ENCODE data around the gene NUB1.
"Not testable (repeated sequence)": the region's sequence is repeated elsewhere in the genome, so short reads cannot be mapped to it uniquely, and the experiment has no call there.

Gene NUB1, protein sequence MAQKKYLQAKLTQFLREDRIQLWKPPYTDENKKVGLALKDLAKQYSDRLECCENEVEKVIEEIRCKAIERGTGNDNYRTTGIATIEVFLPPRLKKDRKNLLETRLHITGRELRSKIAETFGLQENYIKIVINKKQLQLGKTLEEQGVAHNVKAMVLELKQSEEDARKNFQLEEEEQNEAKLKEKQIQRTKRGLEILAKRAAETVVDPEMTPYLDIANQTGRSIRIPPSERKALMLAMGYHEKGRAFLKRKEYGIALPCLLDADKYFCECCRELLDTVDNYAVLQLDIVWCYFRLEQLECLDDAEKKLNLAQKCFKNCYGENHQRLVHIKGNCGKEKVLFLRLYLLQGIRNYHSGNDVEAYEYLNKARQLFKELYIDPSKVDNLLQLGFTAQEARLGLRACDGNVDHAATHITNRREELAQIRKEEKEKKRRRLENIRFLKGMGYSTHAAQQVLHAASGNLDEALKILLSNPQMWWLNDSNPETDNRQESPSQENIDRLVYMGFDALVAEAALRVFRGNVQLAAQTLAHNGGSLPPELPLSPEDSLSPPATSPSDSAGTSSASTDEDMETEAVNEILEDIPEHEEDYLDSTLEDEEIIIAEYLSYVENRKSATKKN

DNA sequence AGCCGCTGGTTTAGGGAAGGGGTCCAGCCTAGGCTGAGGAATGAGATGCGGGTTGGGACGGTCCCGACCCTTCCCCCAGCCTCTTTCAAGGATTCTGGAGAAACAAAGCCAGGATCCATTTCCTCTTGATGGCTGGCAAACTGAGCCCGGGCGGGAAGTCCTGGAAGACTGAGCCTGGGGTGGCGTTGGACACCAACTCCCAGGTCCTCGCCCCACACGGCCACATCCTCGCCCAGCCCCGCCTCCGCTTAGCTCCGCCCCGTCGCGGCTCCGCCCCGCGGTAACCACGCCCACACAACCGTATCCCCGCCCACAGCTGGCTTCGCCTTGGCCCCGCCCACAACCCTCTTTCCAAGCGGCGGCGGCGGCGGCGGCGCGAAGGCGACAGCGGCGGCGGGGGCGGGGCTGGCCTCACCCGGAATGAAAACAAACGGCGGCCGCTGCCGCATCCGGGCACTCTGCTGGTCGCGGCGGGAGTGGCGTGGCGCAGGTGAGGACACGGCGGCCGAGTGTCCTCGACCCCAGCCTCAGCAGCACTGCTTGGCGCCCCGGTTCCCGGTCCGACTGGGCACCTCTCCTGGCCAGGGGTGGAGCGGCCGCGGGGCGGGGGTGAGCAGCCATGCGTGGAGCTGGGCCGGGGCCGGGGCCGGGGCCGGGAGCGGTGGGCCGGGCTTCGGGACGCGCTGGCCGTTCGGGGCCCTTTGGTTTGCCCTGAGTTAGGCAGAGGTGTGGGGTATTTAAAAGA, at the start of gene NUB1:
TSS of gene NUB1 (plus strand) at position 456 of the 745 bp plus-strand sequence. CDS start 3,538 bp downstream, outside the sequence.
- DNase-seq, result peak; percentile 82 to 94 (median 89)

DNA sequence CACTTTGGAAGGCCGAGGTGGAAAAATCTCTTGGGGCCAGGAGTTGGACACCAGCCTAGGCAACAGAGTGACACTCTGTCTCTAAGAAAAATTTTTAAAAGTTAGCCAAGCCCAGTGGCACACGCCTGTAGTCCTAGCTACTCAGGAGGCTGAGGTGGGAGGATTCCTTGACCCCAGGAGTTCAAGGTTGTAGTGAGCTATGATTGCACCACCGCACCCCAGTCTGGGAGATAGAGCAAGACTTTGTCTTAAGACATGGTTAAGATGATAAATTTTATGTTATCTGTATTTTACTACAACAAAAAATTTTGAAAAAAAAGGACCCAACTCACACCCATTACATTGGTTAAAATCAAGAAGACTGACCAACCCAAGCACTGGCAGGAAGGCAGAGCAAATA, 48.8 kb upstream of the NUB1 start:
- DNase-seq, result no peak

DNA sequence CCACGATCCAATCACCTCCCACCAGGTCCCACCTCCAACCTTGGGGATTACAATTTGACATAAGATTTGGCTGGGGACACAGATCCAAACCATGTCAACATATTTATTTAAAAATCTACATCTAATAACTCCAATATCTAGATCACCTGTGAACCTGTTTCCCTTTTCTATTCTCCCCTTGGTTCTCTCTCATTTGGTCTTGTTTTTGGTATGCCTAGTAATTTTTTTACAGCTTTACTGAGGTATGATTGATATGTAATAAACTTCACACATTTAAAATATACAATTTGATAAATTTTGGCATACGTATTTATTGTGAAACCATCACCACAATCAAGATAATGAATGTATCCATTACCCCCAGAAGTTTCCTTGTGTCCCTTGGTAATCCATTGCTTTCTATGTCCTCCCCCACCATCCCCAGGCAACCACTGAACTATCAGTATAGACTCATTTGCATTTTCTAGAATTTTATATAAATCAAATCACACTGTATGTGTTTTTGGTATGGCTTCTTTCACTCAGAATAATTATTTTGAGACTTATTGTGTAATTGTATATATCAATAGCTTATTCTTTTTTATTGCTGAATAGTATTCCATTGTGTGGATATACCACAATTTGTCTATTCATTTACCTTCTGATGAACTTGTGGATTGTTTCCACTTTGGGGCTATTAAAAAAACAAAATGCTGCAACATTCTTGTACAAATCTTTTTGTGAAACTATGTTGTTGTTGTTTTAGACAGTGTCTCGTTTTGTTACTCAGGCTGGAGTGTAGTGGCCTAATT, 45.2 kb upstream of the NUB1 start:
- no peak for DNase-seq

DNA sequence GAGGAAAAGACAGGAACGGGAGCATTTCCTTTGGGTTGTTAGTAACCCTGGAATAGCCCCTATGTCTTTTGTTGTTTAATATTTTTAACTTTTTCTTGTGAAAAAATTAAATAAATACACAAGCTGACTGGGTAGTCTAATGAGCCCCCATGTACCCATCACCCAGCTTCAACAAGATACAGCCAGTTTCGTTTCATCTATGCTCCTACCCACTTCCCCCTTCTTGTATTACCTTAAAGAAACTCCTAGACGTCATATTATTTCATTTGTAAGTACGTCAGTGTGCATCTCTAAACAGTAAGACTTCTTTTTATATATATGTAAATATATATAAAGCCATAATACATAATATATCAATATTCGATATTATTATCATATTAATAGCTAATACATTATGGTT, 42.8 kb upstream of the NUB1 start:
- DNase-seq, result no peak

DNA sequence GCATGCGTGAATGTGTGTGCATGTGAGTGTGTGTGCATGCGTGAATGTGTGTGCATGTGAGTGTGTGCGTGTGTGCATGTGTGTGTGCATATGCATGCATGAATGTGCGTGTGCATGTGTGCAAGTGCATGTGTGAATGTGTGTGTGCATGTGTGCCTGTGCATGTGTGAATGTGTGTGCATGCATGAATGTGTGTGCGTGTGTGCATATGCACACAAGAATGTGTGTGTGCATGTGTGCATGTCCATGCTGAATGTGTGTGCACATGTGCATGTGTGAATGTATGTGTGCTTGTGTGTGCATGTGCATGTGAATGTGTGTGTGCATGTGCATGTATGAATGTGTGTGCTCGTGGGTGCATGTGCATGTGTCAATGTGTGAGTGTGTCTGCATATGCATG, 42.1 kb upstream of the NUB1 start:
- DNase-seq, result no peak

DNA sequence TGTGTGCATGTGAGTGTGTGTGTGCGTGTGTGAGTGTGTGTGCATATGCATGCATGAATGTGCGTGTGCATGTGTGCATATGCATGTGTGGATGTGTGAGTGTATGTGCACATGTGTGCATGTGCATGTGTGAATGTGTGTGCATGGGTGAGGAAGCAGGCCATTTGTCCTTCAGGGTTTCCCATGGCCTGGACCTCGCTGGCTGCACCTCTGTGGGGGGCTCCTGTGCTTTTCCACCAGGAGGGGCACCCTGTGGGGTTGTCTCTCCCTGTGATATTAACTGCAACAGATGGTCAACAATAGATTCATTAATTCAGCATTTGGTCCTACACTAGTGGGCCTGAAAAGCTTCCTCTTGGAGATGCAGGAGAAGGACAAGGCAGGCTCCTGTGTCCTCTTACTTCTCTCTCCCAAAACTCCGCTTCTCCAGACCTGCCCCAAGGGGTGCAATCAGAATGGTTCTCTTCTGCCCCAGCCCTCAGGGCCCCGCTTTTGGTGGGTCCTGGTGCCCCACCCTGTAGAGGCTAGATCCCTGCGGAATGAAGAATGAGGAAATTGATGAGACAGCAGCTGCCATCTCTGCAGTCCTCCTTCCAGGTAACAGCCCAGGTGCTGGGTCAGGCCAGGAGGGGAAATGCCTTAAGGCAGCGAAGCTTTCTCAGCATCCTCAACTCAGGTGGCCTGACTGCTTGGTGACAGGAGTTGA, 41.5 kb upstream of the NUB1 start:
- no peak for DNase-seq

DNA sequence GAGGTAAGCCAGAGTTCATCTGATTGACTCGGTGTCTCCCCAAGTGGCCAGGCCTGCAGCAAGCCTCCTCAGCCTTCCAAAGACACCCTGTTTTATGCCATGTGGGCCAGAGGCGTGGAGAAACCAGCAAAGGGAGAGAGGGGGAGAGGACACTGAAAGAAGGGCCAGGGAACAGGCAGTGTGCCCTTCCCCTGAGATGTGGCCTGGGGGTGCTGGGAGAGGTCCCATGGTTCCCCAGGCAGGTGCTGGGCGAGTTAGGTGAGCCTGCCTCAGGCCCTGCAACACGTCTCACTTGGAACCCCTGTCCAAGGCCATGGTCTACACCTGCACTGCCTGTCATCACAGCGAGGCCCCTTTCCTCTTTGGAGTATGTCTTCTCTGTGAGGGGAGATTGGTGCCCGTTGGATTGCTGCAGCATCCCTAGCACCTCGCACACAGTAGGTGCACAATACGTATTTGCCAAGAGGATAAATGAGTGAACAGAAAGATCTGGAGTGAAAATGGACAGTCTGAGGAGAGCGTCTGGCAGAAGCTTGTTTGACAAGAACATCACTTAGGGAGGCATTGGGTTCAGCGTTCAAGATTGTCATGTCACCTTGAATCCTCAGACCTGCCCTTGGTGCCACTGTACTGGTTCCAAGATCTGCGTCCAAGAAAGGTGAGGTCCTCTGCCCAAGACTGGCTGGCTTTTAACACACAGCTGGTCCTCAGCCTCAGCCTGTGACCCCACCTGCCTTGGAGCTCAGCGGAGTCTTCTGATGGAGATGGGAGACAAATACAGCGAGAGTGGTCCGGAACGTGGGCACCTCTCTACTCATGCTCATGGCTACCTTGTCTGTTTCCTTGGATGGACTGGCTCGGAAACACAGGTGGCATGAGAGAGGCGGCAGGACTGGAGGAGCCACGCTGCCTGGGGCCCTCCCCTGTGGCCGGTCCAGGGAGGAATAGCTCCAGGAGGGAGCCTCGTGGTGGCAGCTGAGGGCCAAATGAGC, 39.8 kb upstream of the NUB1 start:
- DNase-seq, result no peak

DNA sequence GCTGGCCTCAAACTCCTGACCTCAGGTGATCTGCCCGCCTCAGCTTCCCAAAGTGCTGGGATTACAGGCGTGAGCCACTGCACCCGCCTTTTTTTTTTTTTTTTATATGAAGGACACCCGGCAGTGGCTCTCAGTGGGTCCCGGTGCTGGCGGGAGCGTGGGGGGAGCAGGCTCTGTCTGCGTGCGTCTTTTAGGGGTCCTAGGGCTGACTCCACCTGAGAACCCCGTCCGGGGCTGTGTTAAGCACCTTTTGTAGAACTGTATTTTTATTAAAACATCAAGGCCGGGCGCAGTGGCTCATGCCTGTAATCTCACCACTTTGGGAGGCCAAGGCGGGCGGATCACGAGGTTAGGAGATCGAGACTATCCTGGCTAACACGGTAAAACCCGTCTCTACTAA, 37.4 kb upstream of the NUB1 start:
- DNase-seq, result not testable (repeated sequence)

DNA sequence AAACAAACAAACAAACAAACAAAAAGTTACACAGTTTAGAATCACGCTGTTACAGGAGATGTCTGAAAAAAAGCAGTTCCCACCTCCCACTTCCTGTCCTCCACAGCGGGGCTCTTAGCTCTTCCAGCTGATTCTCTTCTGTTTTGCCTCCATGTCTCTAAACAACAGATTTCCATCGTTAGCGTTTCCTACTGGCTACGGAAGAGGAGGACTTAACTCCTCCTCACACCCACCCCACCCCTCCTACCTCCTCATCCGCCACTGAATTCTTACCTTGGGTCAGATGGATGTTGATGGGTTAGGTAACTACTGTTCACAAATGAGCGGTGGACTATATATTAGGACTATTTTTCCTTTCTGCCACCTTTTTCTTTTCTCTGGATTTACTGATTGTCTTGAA, 36.8 kb upstream of the NUB1 start:
- DNase-seq, result no peak

DNA sequence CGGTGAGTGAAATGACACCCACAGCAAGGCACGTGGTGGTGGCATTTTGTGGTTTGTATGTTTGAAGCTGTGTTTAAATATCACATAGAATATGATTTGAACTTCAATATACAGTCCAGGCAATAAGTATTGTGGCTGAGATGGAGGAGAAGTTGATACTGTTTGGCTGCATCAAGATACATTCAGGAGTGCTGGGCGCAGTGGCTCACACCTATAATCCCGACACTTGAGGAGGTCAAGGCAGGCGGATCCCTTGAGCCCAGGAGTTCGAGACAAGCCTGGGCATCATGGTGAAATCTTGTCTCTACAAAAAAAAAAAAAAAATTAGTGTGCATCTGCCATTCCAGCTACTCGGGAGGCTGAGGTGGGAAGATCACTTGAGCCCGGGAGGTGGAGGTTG, 35.2 kb upstream of the NUB1 start:
- no peak for DNase-seq

DNA sequence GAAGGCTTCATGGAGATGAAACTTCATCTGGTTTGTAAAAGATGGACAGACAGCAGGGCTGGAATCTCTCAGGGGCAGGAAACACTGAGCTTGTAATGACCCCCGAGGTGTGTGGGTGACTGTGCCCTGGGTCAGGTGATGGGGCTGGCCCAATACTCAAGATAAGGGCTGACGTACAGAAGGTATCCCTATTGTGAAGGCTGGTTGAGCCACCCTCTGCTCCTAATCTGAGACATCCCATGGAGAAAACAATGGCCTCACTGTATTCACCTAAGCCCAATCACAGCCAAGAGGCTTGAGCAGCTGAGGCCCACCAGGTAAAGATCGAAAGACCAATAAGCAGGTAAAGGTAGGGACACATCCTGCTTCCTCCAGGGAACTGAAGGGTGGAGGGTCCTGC, 34.8 kb upstream of the NUB1 start:
- no peak for DNase-seq

DNA sequence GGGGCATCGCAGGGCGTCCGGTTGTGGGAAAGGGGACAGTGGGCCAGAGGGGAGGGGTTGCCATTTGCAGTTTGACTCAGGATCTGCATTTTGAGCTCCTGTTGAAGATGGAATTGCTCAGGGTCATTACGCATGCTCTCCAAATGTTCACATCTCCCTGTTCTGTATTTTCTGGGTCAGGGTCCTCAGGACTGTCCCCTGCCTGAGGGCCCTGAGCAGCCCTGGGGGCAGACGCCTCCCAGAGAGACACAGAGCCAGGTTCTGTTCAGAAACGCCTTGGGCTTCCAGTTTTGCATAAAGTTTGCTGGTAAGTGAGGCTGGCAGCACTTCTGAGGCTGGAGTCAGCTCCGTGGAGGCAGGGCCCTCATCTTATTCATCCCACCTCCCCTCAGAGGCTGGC, 34.1 kb upstream of the NUB1 start:
- DNase-seq, result no peak

DNA sequence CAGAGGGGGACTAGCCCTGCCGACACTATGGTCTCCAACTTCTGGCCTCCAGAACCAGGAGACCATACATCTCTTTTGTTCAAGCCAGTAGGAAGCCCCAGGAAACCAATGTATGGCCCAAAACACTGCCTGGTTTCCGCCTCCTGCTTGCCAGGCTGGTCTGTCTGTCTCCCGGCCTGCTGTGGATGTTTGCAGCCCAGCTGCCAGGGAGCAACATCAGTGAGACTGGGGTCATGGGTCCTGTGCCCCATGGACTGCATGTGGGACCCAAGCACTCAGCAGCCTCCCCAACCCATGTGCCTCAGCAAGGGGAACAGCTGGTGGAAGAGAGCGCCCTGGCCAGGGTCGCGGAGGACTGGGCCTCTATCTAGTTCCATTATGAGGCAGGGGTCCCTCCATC, 33.4 kb upstream of the NUB1 start:
- no peak for DNase-seq

DNA sequence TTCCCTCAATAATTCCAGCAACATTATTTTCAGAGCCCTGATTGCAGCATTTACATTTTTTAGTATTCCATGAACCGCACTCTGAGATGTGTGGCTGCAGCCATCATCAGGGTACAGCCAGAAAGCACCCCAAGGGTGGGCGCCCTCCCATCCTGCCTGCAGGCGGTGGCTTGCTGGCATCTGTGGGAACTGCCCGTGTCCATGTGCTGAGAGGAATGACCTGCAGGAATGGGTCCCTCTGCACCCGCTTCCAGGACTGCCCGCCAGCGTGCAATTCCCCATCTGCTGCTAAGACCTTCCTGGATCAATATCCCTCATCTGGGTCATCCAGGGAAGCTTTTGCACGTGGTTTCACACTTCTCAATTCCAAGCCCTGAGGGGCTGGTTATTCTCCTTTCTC, 32.8 kb upstream of the NUB1 start:
- DNase-seq, result no peak

DNA sequence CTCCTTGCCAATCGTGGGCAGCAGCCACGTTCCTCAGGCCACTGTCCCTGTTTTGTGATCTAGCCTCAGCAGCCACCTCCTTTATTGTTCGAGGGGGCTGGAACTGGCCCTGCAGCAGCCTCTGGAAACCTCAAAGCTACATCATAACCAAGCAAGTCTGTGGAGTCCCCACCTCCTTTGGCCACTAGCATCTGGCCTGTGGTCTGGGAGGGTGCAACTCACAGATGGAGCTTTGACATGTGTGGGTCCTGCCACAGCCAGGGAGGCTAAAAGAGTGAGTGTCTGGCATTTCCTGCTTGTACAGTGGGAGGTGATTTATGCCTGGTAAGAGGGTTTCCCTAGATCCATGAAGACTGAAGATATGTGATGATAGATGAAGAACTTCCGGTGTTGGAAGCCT, 32.3 kb upstream of the NUB1 start:
- DNase-seq, result no peak

DNA sequence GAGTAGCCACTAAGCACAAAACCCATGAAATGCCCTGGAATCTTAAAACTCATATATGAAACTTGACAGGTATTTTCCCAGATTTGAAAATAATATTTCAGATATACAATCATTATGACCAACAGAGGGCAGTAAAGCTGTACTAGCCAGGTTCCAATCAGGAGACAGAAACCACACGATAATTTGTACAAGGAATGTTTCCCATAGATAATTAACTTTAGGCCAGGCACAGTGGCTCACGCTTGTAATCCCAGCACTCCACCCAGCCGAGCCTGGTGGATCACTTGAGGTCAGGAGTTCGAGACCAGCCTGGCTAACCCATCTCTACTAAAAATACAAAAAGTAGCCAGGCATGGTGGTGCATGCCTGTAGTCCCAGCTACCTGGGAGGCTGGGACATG, 31.0 kb upstream of the NUB1 start:
- no peak for DNase-seq

DNA sequence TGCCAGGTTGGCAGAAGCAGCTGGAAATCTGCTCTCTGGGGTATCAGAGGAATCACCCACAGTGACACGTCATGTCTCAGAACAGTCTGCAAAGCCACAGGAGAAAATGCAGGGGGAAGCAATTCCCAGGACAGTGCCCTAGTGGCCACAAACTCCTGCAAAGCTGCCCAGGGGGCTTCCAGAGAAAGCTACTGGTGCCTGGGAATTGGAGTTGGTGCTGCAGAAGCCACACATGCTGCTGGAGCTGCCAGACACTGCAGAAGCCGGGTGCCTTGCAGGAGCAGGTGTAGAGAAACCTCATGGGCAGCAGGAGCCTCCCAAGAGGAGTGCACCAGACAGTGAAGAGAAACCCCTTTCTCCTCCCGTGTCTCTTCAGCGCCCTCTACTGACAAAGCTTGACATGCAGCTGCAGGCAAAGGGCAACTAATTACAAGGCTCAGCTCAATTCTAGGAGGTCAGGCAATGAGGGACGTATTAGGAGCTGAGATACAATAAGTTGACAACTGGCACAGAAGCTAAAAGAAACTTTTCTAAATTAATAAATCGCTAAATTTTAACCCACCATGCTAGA, 30.2 kb upstream of the NUB1 start:
- DNase-seq, result no peak

DNA sequence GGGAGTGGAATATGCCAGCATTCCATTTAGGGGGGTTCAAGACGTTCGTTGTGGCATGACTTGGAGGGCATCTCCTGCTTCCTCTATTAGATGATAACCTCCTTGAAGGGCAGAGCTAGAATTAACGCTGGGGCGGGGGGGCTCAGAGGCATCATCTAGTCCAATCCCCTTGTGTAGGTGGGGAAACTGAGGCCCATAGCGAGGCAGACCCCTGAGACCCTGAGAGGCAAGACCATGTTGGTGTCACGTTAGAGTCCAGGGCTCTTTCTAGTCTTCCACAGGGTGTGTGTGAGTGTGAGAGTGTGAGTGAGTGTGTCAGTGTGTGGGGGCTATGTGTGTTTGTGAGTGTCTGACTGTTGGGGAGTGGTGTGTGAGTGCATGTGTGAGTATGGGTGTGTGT, 29.3 kb upstream of the NUB1 start:
- DNase-seq, result no peak

DNA sequence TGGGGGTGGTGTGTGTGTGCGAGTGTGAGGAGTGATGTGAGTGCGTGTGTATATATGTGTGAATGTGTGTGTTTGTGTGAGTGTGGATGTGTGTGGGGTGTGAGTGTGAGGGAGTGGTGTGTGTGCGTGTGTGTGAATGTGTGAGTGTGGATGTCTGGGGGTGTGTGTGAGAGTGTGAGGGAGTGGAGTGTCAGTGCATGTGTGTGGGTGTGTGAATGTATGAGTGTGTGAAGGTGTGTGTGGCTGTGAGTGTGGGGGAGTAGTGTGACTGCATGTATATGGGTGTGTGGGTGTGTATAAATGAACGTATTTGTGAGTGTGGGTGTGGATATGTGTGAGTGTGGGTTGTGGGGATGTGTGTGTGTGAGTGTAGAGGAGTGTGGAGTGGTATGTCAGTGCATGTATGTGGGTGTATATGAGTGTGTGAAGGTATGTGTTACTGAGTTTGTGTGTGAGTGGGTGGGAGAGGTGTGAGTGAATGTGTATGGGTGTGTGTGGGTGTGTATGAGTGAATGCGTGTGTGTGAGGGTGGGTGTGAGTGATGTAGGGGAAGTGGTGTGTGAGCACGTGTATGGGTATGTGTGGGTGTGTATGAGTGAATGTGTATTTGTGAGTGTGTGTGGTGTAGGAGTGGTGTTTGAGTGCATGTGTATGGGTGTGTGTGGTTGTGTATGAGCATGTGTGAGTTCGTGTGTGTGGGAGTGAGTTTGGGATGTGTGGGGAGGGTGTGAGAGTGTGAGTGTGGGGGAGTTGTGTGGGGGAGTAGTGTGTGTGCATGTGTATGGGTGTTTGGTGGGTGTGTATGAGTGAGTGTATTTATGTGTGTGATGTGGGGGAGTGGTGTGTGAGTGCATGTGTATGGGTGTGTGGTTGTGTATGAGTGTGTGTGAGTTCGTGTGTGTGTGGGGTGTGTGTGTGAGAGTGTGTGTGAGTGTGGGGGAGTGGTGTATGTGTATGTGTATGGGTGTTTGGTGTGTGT, 28.5 kb upstream of the NUB1 start:
- no peak for DNase-seq

DNA sequence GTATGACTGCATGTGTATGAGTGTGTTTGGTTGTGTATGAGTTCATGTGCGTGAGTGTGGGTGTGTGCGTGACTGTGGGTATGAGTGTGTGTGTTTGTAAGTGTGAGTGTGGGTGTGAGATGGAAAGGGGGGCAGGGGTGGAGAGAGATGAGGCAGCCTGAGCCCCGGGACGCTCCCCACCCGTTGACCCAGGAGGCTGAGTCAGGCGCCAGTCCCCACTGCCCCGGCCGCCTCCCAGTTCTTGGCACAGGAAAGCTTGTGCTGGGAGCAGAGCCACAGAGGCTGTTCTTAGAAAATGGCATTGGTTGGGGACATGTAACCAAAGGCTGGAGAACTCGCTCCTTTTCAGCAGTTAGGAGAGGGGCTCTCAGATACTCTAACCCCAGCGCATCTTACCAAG, 27.8 kb upstream of the NUB1 start:
- no peak for DNase-seq
